ENCODE results near the gene TMEM26. TPM values are rescaled to one million over a fixed set of nuclear protein-coding genes. Genes with fewer than 3 reads are reported as not detected.

Gene TMEM26
- total and polyA plus RNA-seq, 2 donors from 2014 or later = 1.2 to 1.6 TPM

- Histone ChIP-seq H3K36me3 (ENCODE audit: control insufficient read depth in 2 of 3, insufficient read depth in 3 of 3, low read length in 3 of 3) (no peaks in the 10 kb centered on the region), H3K27ac (ENCODE audit: low read depth in 2 of 2, low read length in 2 of 2) (peak overlapping the region in 1 of 2 donors; percentile 40), H3K27me3 (ENCODE audit: control insufficient read depth, insufficient read depth, low read length) (no peaks in the 10 kb centered on the region), H3K4me1 (ENCODE audit: control insufficient read depth in 2 of 3, insufficient read depth in 2 of 3, low read depth in 1 of 3, low read length in 3 of 3) (peaks cover 0 to 5% (median 0%) of the 10 kb centered on the region in 3 donors), H3K9ac (ENCODE audit: low read length in 3 of 3) (no peak overlapping the region), H3K4me3 (ENCODE audit: low read length in 3 of 3) (peak overlapping the region in 2 of 3 donors; percentile 56 to 71), H3K9me3 (ENCODE audit: control insufficient read depth in 2 of 3, insufficient read depth in 1 of 3, low read length in 3 of 3) (no peaks in the 10 kb centered on the region)
- intact Hi-C loops (cut with DNase I) = no loop called here
- TF ChIP-seq, protein P1, sequence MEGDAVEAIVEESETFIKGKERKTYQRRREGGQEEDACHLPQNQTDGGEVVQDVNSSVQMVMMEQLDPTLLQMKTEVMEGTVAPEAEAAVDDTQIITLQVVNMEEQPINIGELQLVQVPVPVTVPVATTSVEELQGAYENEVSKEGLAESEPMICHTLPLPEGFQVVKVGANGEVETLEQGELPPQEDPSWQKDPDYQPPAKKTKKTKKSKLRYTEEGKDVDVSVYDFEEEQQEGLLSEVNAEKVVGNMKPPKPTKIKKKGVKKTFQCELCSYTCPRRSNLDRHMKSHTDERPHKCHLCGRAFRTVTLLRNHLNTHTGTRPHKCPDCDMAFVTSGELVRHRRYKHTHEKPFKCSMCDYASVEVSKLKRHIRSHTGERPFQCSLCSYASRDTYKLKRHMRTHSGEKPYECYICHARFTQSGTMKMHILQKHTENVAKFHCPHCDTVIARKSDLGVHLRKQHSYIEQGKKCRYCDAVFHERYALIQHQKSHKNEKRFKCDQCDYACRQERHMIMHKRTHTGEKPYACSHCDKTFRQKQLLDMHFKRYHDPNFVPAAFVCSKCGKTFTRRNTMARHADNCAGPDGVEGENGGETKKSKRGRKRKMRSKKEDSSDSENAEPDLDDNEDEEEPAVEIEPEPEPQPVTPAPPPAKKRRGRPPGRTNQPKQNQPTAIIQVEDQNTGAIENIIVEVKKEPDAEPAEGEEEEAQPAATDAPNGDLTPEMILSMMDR (IDR thresholded peaks at IDR 0.05; ENCODE audit: borderline replicate concordance, extremely low read depth, insufficient read depth) = no peak
- no peak for DNase-seq
- no peak for FAIRE-seq
Measured at GRCh38 chr10:61397175-61397986, 55.8 kb downstream of the TMEM26 start.

DNA sequence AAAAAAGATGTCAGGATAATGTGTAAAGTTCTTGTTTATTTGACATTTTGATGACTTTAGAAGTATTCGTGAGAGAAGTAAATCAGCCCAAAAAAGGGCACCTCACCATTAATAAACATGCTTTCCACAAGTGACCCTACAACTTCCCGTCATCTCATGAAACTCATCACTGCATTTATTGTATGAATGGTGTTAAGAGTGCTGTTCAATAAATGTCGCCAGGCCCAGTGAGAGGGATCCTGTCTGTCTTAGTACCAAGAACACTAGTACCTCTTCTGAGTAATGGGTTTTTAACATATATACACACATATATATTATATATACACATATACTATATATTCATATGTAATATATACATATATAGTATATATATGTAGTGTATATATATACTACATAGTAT is 61.9 kb downstream of the TMEM26 start:
- intact Hi-C loops (cut with DNase I) = no loop called here
- Histone ChIP-seq H3K4me3 (ENCODE audit: low read length in 3 of 3) (no peak overlapping the region), H3K9me3 (ENCODE audit: control insufficient read depth in 2 of 3, insufficient read depth in 1 of 3, low read length in 3 of 3) (no peaks in the 10 kb centered on the region), H3K27me3 (ENCODE audit: control insufficient read depth, insufficient read depth, low read length) (no peaks in the 10 kb centered on the region), H3K27ac (ENCODE audit: low read depth in 2 of 2, low read length in 2 of 2) (no peak overlapping the region), H3K9ac (ENCODE audit: low read length in 3 of 3) (no peak overlapping the region), H3K36me3 (ENCODE audit: control insufficient read depth in 2 of 3, insufficient read depth in 3 of 3, low read length in 3 of 3) (no peaks in the 10 kb centered on the region), H3K4me1 (ENCODE audit: control insufficient read depth in 2 of 3, insufficient read depth in 2 of 3, low read depth in 1 of 3, low read length in 3 of 3) (no peaks in the 10 kb centered on the region)
- FAIRE-seq = no peak
- no peak for DNase-seq
- TF ChIP-seq, protein P1 (IDR thresholded peaks at IDR 0.05; ENCODE audit: borderline replicate concordance, extremely low read depth, insufficient read depth) = no peak

- no peaks in the 10 kb centered on the region for H3K36me3 ChIP-seq (ENCODE audit: control insufficient read depth in 2 of 3, insufficient read depth in 3 of 3, low read length in 3 of 3)
- H3K27me3 ChIP-seq (ENCODE audit: control insufficient read depth, insufficient read depth, low read length) = no peaks in the 10 kb centered on the region
- no peak for FAIRE-seq
- TF ChIP-seq, protein P1 (IDR thresholded peaks at IDR 0.05; ENCODE audit: borderline replicate concordance, extremely low read depth, insufficient read depth) = no peak
- H3K4me1 ChIP-seq (ENCODE audit: control insufficient read depth in 2 of 3, insufficient read depth in 2 of 3, low read depth in 1 of 3, low read length in 3 of 3) = no peaks in the 10 kb centered on the region
- H3K9me3 ChIP-seq (ENCODE audit: control insufficient read depth in 2 of 3, insufficient read depth in 1 of 3, low read length in 3 of 3) = no peaks in the 10 kb centered on the region
- no peak overlapping the region for H3K4me3 ChIP-seq (ENCODE audit: low read length in 3 of 3)
- intact Hi-C loops (cut with DNase I) = no loop called here
- no peak overlapping the region for H3K9ac ChIP-seq (ENCODE audit: low read length in 3 of 3)
- no peak overlapping the region for H3K27ac ChIP-seq (ENCODE audit: low read depth in 2 of 2, low read length in 2 of 2)
- no peak for DNase-seq
Measured at GRCh38 chr10:61390851-61391250, 62.3 kb downstream of the TMEM26 start.
